Astrocyte (in vitro differentiated cells and primary cell): ENCODE measurements around the gene ZFYVE28.

Experiments used
- CTCF ChIP-seq: IDR thresholded peaks from 2 replicates; pipeline ENCODE4 v1.5.1; 2011; ENCODE audit warnings: low read depth, mild to moderate bottlenecking, inconsistent platforms, low read length, moderate library complexity; ENCODE audit not compliant: insufficient read depth
- EZH2 ChIP-seq: IDR thresholded peaks from 2 replicates; pipeline ENCODE4 v1.6.1; 2012; ENCODE audit warnings: mild to moderate bottlenecking, low read length, inconsistent platforms; ENCODE audit not compliant: insufficient read depth

- TF ChIP-seq CTCF (no peak), EZH2 (no peak)
Measured at GRCh38 chr4:2296631-2297601, 121.5 kb downstream of the ZFYVE28 start.
